GM20431 (cell line): Measurements from ENCODE around the gene CCDC183.

Source experiments
- in situ Hi-C: fragments of 300-500 bp; cut with MseI, MboI; formaldehyde crosslinking; loops from one replicate; pipeline ENCODE4 v1.15.0; 2020; ENCODE audit warnings: low sequenced_read_pairs; ENCODE audit not compliant: unreplicated experiment

Gene CCDC183

DNA sequence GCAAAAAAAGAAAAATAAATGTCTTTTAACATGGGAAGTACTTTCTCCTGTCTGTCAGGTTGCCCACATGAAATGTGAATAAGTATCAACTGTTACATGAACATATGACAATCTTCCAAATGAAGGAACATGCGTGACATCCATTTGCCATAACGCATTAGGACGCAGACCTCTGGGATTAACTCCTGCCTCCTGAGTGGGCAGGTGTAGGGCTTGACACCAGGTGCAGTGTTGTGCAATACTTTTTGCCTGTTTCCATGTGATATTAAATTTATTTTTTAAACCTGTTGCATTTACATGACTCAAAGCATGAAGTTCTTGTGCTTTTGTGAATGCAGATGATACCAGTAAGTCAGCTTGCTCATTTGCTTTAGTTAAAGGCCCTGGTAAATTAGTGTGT, 13.7 kb upstream of the CCDC183 start:
- in situ Hi-C loops, result loop anchor here (10.0 kb wide), 1 partner anchor 252 kb away; the partner anchor contains the start of gene FUT7

DNA sequence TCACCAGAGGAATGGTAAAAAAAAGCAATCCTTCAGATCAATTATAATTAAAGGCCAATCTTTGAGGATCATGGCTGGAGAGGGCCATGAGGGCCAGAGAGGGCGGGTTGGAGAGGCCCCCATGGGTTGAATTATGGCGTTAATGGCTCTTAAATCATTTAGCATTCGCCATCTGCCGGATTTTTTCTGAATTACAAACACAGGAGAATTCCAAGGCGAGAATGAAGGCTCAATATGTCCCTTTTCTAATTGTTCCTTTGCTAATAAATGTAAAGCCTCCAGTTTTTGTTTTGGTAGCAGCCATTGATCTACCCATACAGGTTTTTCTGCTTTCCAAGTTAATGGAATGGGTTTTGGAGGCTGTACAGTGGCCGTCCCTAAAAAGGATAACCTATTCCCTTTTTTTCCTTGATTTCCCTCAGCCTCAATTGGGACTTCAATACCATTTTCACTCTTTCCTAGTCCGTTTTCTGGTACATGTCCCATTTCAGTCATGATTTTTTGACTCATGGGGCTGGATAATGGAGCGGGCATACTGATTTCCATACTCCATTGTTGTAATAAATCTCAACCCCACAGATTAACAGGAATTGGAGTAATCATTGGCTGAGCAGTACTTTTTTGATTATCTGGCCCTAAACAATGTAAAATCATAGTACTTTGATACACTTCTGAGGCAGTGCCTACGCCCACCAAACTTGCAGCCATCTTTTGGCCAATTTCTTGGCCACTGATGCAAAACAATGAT, 11.7 kb upstream of the CCDC183 start:
- in situ Hi-C loops, result loop anchor here (10.0 kb wide), 1 partner anchor 250 kb away; the partner anchor contains the start of gene FUT7

DNA sequence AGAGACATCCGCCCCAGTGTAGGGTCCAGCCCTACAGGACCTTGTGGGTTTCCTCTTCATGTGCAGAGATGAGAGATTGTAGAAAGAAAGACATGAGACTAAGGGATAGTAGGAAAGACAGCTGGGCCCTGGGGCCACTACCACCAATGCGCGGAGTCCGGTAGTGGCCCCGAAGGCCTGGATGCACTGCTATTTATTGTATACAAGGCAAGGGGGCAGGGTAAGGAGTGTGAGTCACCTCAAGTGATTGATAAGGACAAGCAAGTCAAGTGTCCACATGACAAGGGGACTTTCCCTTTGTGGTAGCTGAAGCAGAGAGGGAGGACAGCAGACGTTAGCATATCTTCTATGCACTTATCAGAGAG, 11.2 kb upstream of the CCDC183 start:
- in situ Hi-C loops, result loop anchor here (10.0 kb wide), 1 partner anchor 250 kb away; the partner anchor contains the start of gene FUT7

DNA sequence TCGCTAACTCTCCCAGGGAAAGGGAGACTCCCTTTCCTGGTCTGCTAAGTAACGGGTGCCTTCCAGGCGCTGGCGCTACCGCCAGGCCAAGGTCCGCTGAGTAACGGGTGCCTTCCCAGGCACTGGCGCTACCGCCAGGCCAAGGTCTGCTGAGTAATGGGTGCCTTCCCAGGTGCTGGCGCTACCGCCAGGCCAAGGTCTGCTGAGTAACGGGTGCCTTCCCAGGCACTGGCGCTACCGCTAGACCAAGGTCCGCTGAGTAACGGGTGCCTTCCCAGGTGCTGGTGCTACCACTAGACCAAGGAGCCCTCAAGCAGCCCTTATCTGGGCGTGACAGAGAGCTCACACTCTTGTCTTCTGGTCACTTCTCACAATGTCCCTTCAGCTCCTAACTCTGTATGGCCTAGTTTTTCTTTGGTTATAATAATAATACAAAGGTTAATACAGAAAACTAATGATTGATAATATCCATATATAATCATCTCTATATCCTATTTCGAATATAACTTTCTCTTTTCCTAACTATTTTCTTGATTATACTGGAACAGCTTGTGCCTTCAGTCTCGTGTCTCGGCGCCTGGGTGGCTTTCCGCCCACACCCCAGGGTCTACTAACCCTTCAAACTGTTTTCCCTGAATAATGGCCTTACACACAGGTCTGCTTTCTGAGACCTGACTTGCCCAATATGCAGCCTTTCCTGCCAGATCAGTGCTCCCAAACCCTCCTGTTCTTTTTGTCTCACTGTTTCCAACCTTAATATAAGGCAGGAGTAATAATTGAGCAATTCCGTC, 10.4 kb upstream of the CCDC183 start:
- in situ Hi-C loops, result loop anchor here (10.0 kb wide), 1 partner anchor 249 kb away; the partner anchor contains the start of gene FUT7

DNA sequence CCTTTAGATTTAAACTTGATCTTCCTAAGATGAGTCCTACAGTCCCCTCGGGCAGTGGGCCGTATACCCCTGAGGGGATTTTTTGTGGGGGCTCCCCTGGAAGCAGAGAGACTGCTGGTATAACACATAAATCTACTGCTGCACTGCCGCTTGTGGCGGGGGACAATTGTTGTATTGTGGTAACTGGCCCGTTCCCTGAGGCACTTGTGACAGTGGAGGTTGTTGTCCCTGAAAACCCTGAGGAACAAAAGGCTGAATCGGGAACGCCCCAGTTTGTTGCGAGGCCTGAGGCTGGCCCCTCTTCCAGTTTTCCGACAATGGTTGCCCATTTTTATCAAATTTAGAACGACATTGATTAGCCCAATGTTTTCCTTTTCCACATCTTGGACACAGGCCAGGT, 9.7 kb upstream of the CCDC183 start:
- in situ Hi-C loops, result loop anchor here (10.0 kb wide), 1 partner anchor 248 kb away; the partner anchor contains the start of gene FUT7

DNA sequence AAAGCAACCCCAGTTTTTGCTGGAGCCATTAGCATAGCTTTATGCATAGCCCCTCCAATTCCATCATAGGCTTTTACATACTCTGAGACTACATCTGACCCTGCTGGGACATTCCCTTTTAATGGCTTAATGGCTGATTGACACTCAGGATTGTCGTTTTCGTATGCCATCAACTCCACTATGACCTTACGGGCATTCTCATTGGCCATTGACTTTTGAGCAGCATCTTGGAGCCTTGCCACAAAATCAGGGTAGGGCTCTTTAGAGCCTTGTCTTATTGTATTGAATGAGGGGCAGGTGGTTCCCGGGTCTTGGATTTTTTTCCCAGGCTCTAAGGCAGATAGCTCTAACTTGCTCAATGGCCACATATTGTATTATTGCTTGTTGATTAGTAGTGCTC, 9.2 kb upstream of the CCDC183 start:
- in situ Hi-C loops, result loop anchor here (10.0 kb wide), 1 partner anchor 248 kb away; the partner anchor contains the start of gene FUT7

DNA sequence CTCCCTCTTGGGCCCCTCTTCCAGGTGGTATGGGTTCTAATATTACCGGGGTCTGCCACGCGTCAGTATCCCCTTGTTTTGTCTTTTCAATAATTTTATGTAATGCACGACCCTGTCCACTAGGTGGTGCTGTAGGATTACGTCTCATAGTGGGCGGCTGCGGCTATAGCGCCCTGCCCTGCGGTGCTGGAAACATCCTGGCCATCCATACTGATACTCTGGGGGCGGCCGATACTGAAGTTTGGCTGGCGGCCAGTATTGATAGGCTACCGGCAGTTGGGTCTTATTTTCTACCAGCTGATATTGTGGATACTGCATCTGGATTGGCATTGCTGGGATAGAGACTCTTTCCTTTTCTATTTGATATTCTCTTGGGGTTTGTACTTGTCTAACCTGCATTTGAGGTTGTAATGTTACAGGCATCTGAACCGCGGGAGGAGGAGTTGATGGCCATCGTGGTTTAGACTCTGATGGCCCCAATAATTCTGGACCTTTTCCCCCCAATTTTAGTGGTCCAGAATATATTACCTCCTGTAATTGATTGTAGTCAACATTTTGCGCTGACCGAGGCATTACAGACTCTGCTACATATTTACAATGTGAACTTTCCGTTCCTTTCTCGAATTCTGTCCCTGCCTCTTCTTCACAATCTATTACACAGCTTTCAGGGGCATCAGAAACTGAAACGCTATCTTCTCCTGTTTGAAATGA, 8.3 kb upstream of the CCDC183 start:
- in situ Hi-C loops, result loop anchor here (10.0 kb wide), 1 partner anchor 247 kb away; the partner anchor contains the start of gene FUT7

DNA sequence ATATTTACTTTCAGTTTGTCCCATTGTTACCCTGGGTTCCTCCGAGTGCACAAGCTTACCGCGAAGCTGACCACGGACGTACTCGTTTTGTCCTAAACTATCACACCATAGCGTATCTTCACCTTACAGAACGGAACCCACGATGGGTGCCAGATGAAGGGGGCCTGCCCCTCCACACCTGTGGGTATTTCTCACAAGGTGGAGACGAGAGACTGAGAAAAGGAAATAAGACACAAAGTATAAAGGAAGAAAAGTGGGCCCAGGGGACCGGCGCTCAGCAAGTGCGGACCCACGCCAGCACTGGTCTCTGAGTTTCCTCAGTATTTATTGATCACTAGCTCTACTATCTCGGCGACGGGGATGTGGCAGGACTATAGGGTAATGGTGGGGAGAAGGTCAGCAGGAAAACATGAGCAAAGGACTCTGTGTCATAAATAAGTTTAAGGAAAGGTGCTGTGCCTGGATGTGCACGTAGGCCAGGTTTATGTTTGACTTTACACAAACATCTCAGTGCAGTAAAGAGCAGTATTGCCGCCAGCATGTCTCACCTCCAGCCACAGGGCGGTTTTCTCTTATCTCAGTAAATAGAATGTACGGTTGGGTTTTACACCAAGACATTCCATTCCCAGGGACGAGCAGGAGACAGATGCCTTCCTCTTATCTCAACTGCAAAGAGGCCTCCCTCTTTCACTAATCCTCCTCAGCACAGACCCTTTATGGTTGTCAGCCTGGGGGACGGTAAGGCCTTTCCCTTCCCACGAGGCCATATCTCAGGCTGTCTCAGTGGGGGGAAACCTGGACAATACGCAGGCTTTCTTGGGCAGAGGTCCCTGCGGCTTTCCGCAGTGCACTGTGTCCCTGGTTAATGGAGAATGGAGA, 7.3 kb upstream of the CCDC183 start:
- in situ Hi-C loops, result loop anchor here (10.0 kb wide), 1 partner anchor 246 kb away; the partner anchor contains the start of gene FUT7

DNA sequence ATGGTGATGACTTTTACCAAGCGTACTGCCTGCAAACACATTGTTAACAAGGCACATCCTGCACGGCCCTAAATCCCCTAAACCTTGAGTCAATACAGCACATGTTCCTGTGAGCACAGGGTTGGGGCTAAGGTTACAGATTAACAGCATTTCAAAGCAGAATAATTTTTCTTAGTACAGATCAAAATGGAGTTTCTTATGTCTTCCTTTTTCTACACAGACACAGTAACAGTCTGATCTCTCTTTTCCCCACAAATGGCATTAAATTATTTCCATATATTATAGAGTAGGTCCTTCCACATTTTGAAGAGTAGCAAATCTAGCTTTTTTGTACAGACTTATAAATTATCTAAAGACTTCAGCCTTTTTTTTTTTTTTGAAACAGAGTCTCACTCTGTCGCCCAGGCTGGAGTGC, 6.6 kb upstream of the CCDC183 start:
- in situ Hi-C loops, result loop anchor here (10.0 kb wide), 1 partner anchor 245 kb away; the partner anchor contains the start of gene FUT7

DNA sequence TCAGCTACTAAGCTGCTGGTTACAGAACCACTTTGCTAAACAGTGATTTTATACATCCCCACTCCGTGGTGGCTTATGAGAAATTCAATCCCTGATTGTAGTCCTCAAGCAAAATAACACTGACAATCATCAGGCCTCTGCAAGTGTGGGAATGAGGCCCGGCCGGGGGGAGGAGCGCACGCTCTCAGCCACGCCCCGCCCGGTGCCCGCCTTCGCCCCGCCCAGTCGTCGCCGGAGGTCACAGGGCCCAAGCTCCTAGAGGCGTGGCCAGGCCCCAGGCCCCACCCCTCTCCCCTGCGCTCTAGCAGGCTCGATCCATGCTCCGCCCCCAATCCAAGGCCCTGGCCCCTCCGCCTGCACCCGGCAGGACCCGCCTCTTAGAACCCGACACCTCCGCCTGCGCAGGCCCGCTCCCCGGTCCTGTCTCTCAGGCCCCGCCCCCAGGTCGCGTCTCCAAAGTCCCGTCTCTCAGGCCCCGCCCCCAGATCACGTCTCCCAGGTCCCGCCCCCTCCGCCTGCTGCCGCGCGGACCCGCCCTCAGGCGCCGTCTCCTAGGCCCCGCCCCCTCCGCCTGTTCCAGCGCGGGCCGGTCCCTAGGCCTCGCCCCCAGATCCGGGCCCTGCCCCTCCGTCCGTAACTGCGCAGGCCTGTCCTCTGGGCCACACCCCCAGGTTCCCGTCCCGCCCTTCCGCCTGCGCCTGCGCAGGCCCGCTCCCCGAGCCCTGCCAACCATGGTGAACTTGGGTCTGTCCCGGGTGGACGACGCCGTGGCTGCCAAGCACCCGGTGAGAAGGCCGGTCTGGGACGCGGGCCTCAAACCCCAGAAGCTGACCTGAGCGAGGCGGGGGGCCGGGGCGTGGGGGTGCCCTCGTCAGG, 5.3 kb upstream of the CCDC183 start, which contains the start of gene TMEM141:
Gene TMEM141, plus strand, starts transcription at position 705 of the 876 bp plus-strand sequence. Its CDS starts 27 bp downstream, at position 732.
- in situ Hi-C loops, result no loop called here

DNA sequence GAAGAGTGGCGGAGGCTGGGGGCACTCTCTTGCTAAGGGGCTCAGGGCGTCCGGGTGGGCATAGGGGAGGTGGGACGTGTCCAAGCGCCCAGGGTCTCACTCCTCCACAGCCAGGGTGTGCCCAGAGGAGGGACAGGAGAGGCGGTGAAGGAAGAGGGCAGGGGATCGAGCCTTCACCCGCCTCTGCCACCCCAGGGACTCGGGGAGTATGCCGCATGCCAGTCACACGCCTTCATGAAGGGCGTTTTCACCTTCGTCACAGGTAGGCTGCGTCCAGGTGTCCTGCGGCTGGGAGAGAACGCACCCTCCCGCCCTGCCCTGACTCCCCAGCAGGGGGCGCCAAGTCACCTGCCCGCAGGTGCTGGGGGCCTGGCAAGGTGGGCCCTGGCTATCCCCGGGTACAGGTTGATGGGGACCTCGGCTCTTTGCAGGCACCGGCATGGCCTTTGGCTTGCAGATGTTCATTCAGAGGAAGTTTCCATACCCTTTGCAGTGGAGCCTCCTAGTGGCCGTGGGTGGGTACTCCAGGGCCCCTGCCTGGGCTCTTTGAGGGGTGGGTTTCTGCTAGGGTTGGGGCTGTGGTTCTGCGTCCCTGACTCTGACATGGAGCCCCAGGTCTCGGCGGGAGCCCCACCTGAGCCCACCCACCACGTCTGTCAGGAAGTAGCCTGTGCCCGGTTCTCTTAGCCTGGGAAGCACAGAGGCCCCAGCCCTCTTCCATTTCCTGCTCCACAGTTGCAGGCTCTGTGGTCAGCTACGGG, 4.4 kb upstream of the CCDC183 start:
- in situ Hi-C loops, result no loop called here

DNA sequence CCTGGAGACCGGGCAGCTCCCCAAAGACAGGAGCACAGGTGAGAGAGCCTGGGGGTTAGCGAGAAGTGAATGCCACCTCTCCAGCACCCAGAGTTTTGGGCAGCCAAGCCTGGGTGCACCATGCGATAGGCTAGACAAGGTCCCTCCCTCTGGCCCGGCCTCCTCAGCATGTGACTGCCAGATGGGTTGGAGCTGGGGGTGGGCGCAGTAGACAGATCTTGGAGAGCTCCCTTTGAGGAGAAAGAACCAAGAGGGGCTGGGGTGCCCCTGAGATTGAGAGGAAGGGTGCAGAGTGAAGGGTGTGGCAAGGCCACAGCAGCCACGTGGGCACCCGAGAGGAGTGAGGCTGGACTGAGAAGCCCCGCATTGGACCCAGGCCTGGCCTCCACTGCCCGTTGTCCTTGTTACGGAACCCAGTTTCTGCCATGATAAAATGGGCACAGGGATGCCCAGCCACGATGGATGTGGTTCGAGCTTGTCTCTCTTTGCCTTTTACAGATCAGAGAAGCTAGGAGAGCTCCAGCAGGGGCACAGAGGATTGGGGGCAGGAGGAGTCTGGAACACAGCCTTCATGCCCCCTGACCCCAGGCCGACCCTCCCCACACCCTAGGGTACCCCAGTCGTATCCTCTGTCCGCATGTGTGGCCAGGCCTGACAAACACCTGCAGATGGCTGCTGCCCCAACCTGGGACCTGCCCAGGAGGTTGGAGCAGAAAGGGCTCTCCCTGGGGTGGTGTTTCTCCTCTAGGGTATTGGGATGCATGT, 3.6 kb upstream of the CCDC183 start:
- in situ Hi-C loops, result no loop called here

DNA sequence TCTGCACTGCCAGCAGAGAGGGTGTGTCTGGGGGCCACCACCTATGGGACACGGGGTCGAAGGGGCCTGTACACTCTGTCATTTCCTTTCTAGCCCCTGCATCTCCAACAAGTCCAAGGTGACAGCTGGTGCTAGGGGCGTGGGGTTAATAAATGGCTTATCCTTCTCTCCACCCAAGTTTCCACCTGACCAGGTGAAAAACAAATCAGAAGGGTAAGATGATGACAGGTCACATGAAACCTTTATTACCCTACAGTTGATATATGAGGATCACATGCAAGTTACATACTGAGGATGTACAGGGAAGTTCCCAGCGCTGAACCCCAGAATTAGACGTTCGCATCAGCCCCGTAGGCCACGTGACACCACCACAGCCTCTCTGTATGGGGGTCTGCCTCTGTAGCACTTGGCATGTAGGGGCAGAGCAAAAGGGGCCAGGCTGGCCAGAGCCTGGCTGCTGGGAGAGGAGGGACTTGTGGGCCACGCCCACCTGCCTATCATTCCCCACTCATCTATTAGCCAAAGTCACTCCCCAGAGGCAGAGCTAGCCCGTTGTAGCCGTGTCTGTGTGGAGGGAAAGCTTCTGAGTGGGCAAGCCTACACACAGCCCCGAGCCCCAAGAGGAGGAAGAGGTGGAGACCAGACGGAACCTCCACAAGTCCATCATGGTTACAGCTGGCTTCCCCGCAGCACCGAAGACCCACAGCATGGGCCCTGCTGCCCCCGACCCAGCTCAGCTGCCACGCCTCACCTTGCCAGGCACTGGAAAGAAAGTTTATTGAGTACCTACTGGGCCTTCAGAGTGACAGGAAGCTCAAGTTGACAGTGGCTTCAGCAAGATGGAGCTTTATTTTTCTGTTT, 2.8 kb upstream of the CCDC183 start:
- in situ Hi-C loops, result no loop called here

DNA sequence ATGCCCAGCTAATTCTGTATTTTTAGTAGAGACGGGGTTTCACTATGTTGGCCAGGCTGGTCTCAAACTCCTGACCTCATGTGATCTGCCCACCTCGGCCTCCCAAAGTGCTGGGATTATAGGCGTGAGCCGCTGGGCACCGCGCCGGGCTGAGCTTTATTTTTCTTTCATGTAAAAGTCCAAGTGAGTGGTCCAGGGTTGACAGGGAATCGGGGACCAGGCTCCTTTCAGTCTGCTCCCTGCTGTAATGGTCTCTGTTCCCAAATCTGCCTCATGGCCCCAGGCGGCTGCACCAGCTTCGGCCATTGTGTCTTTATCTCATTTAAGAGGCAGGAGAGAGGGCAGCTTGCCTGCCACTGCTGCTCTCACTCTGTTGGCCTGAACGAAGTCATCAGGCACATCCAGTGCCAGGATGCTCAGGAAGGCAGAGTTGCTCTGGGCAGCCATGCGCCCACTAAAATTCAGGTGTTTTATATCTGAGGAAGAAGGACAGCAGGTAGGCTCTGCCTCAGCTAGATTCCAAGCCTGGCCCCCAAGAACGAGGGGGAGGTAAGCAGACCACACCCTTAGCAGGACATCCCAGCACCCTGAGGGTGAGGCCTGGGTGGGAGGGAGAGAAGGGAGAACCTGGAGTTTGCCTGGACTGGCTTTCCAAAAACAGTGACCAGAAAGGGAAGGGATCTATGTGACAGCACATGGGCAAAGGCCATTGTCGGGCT, 1.7 kb upstream of the CCDC183 start:
- in situ Hi-C loops, result no loop called here

DNA sequence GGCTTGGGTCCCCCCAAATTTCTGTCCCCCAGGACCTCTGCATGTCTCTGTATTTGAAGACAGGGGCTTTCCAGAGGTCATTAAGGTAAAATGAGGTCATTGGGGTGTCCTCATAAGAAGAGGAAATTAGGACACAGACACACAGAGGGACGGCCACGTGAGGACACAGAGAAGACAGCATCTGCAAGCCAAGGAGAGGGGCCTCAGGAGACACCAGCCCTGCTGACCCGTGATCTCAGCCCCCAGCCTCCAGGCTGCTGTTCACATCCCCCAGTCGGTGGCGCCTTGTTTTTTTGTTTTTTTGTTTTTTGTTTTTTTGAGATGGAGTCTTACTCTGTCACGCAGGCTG, 1.2 kb upstream of the CCDC183 start:
- in situ Hi-C loops, result no loop called here
